Activated naive CD4-positive, alpha-beta T cell treated with anti-CD3 and anti-CD28 coated beads, Interleukin-2, amount 50 U/mL, for 24 hours (primary cell): ENCODE measurements around the gene PDLIM4.

Experiments used
- H3K27ac Mint-ChIP-seq: one replicate; pipeline ENCODE4 v1.8.0; 2021; ENCODE audit warnings: mild to moderate bottlenecking, mixed read lengths
- H3K27me3 Mint-ChIP-seq: one replicate; pipeline ENCODE4 v1.8.0; 2021; ENCODE audit warnings: mixed read lengths
- H3K36me3 Mint-ChIP-seq: one replicate; pipeline ENCODE4 v1.8.0; 2021; ENCODE audit warnings: mixed read lengths
- H3K4me1 Mint-ChIP-seq: one replicate; pipeline ENCODE4 v1.8.0; 2021; ENCODE audit warnings: mixed read lengths
- H3K4me3 Mint-ChIP-seq: one replicate; pipeline ENCODE4 v1.8.0; 2021; ENCODE audit warnings: mild to moderate bottlenecking, mixed read lengths
- H3K9me3 Mint-ChIP-seq: one replicate; pipeline ENCODE4 v1.8.0; 2021; ENCODE audit warnings: mixed read lengths

PDLIM4 gene

GRCh38 chr5:132313366-132313765 is 55.9 kb downstream of the PDLIM4 start:
- H3K27ac Mint-ChIP-seq, result no peak overlapping the region
- peaks cover 1% of the 10 kb centered on the region for H3K36me3 Mint-ChIP-seq
- H3K4me3 Mint-ChIP-seq, result no peak overlapping the region
- H3K9me3 Mint-ChIP-seq, result no peaks in the 10 kb centered on the region
- H3K27me3 Mint-ChIP-seq, result no peaks in the 10 kb centered on the region
- no peaks in the 10 kb centered on the region for H3K4me1 Mint-ChIP-seq

- H3K9me3 Mint-ChIP-seq, result no peaks in the 10 kb centered on the region
- no peak overlapping the region for H3K27ac Mint-ChIP-seq
- no peaks in the 10 kb centered on the region for H3K27me3 Mint-ChIP-seq
- no peak overlapping the region for H3K4me3 Mint-ChIP-seq
- H3K4me1 Mint-ChIP-seq, result no peaks in the 10 kb centered on the region
- peaks cover 1% of the 10 kb centered on the region for H3K36me3 Mint-ChIP-seq
These were observed 56.5 kb downstream of the PDLIM4 start for GRCh38 chr5:132313961-132314432.

GRCh38 chr5:132315529-132316067 is 58.1 kb downstream of the PDLIM4 start:
- H3K4me1 Mint-ChIP-seq, result no peaks in the 10 kb centered on the region
- no peak overlapping the region for H3K27ac Mint-ChIP-seq
- peaks cover 1% of the 10 kb centered on the region for H3K36me3 Mint-ChIP-seq
- no peak overlapping the region for H3K4me3 Mint-ChIP-seq
- H3K9me3 Mint-ChIP-seq, result no peaks in the 10 kb centered on the region
- no peaks in the 10 kb centered on the region for H3K27me3 Mint-ChIP-seq

GRCh38 chr5:132319975-132320374 is 62.5 kb downstream of the PDLIM4 start:
- H3K4me1 Mint-ChIP-seq, result no peaks in the 10 kb centered on the region
- H3K36me3 Mint-ChIP-seq, result peaks cover 5% of the 10 kb centered on the region
- H3K4me3 Mint-ChIP-seq, result no peak overlapping the region

GRCh38 chr5:132321109-132321721 is 63.7 kb downstream of the PDLIM4 start:
- Mint-ChIP-seq H3K9me3 (no peaks in the 10 kb centered on the region), H3K27ac (no peak overlapping the region), H3K4me1 (no peaks in the 10 kb centered on the region), H3K36me3 (peaks cover 7% of the 10 kb centered on the region), H3K4me3 (no peak overlapping the region), H3K27me3 (no peaks in the 10 kb centered on the region)

More at GRCh38 chr5:132319975-132320374, 62.5 kb downstream of the PDLIM4 start:
- Mint-ChIP-seq H3K27me3 (no peaks in the 10 kb centered on the region), H3K27ac (no peak overlapping the region), H3K9me3 (no peaks in the 10 kb centered on the region)

- Mint-ChIP-seq H3K27me3 (no peaks in the 10 kb centered on the region), H3K4me3 (no peak overlapping the region), H3K9me3 (no peaks in the 10 kb centered on the region), H3K36me3 (peaks cover 7% of the 10 kb centered on the region), H3K27ac (no peak overlapping the region), H3K4me1 (no peaks in the 10 kb centered on the region)
These were observed 64.8 kb downstream of the PDLIM4 start for GRCh38 chr5:132322266-132322665.
